GM23338 (cell line): Measurements from ENCODE around the gene ZCCHC4. TPM values are rescaled to one million over a fixed set of nuclear protein-coding genes. Genes with fewer than 3 reads are reported as not detected.

Experiments
- ATAC-seq: fragments of 200-7000 bp; cut with Tn5 transposase; 3 replicates; pipeline ENCODE4 v1.9.1; 2020
- DNase-seq: peaks from one replicate; pipeline ENCODE4 v3.0.0-alpha.2; 2015; ENCODE audit warnings: low spot score
- H2AFZ ChIP-seq: fragments of 200-600 bp; sonication (generic); 2 replicates; pipeline ENCODE4 v1.8.0; 2016; ENCODE audit warnings: antibody characterized with exemption, mild to moderate bottlenecking, moderate library complexity
- H3F3A ChIP-seq: fragments of 200-600 bp; sonication (generic); replicated peaks from 2 replicates; pipeline ENCODE4 v1.8.0; 2017; ENCODE audit warnings: antibody characterized with exemption, mixed run types, low read depth
- H3K27ac ChIP-seq: fragments of 200-600 bp; sonication (generic); 2 replicates; pipeline ENCODE4 v1.6.1; 2016; ENCODE audit warnings: low read depth
- H3K27me3 ChIP-seq: fragments of 200-600 bp; sonication (generic); 2 replicates; pipeline ENCODE4 v1.8.0; 2016; ENCODE audit warnings: mild to moderate bottlenecking, mixed run types, moderate library complexity; ENCODE audit not compliant: insufficient read depth
- H3K36me3 ChIP-seq: fragments of 200-600 bp; sonication (generic); 2 replicates; pipeline ENCODE4 v1.8.0; 2016; ENCODE audit warnings: mild to moderate bottlenecking; ENCODE audit not compliant: insufficient read depth
- H3K4me1 ChIP-seq: fragments of 200-600 bp; sonication (generic); 2 replicates; pipeline ENCODE4 v1.8.0; 2016; ENCODE audit warnings: mild to moderate bottlenecking, moderate library complexity; ENCODE audit not compliant: insufficient read depth
- H3K4me2 ChIP-seq: fragments of 200-600 bp; sonication (generic); 2 replicates; pipeline ENCODE4 v1.7.1; 2017; ENCODE audit warnings: mixed run types
- H3K4me3 ChIP-seq: fragments of 200-600 bp; sonication (generic); 2 replicates; pipeline ENCODE4 v1.6.1; 2016; ENCODE audit warnings: mixed run types
- H3K79me2 ChIP-seq: fragments of 200-600 bp; sonication (generic); replicated peaks from 2 replicates; pipeline ENCODE4 v1.8.0; 2017; ENCODE audit warnings: mild to moderate bottlenecking; ENCODE audit not compliant: insufficient read depth
- H3K9me2 ChIP-seq: fragments of 200-600 bp; sonication (generic); 2 replicates; pipeline ENCODE4 v1.8.0; 2017; ENCODE audit not compliant: insufficient read depth
- H4K20me1 ChIP-seq: fragments of 200-600 bp; sonication (generic); replicated peaks from 2 replicates; pipeline ENCODE4 v1.8.0; 2017; ENCODE audit warnings: mild to moderate bottlenecking; ENCODE audit not compliant: insufficient read depth
- H3K27ac Mint-ChIP-seq: 2 replicates; pipeline ENCODE4 v1.8.0; 2020; ENCODE audit warnings: inconsistent platforms, mild to moderate bottlenecking, moderate library complexity, mixed read lengths
- H3K27me3 Mint-ChIP-seq: 3 replicates; pipeline ENCODE4 v1.8.0; 2022; ENCODE audit warnings: low read depth, mild to moderate bottlenecking, moderate library complexity, mixed read lengths, inconsistent platforms; ENCODE audit not compliant: insufficient read depth, poor library complexity
- H3K36me3 Mint-ChIP-seq: 3 replicates; pipeline ENCODE4 v1.8.0; 2021; ENCODE audit warnings: low read depth, mild to moderate bottlenecking, inconsistent platforms, moderate library complexity, mixed read lengths
- H3K4me1 Mint-ChIP-seq: 3 replicates; pipeline ENCODE4 v1.8.0; 2020; ENCODE audit warnings: mild to moderate bottlenecking, inconsistent platforms, mixed read lengths
- H3K4me3 Mint-ChIP-seq: 3 replicates; pipeline ENCODE4 v1.8.0; 2021; ENCODE audit warnings: moderate library complexity, mild to moderate bottlenecking, inconsistent platforms, mixed read lengths
- H3K9me3 Mint-ChIP-seq: 3 replicates; pipeline ENCODE4 v1.8.0; 2020; ENCODE audit warnings: moderate library complexity, mild to moderate bottlenecking, inconsistent platforms, mixed read lengths
- CREB1 ChIP-seq: fragments of 250-450 bp; sonication (Bioruptor Pico); IDR thresholded peaks from 2 replicates; pipeline ENCODE4 v1.5.0; 2020; ENCODE audit warnings: low read depth, mild to moderate bottlenecking, moderate library complexity
- CTCF ChIP-seq, 2 experiments: fragments of 200-600 bp in 1 of 2; sonication (generic) in 1 of 2; conservative IDR thresholded peaks; 2 replicates each; pipeline versions ENCODE4 v1.5.1 to v1.6.1; 2016 to 2017; ENCODE audit warnings: antibody characterized with exemption in 2 of 2, low read depth in 2 of 2, mild to moderate bottlenecking in 2 of 2, moderate library complexity in 1 of 2
- ETS1 ChIP-seq: IDR thresholded peaks from 2 replicates; pipeline ENCODE4 v1.6.1; 2016; ENCODE audit warnings: antibody characterized with exemption
- EZH2 ChIP-seq: fragments of 200-600 bp; sonication (generic); IDR thresholded peaks from one replicate; pipeline ENCODE4 v1.8.0; 2017; ENCODE audit warnings: antibody characterized with exemption, mild to moderate bottlenecking, low read depth; ENCODE audit not compliant: unreplicated experiment
- EZH2phosphoT487 ChIP-seq: fragments of 200-600 bp; sonication (generic); IDR thresholded peaks from one replicate; pipeline ENCODE4 v1.8.1; 2018; ENCODE audit warnings: antibody characterized with exemption; ENCODE audit not compliant: unreplicated experiment
- JUNB ChIP-seq: IDR thresholded peaks from one replicate; pipeline ENCODE4 v1.6.1; 2016; ENCODE audit warnings: antibody characterized with exemption; ENCODE audit not compliant: unreplicated experiment
- NANOG ChIP-seq: IDR thresholded peaks from 2 replicates; pipeline ENCODE4 v1.6.1; 2016; ENCODE audit warnings: antibody characterized with exemption, borderline replicate concordance
- POLR2AphosphoS5 ChIP-seq: IDR thresholded peaks from 2 replicates; pipeline ENCODE4 v1.6.1; 2016; ENCODE audit warnings: antibody characterized with exemption, low read depth
- REST ChIP-seq: IDR thresholded peaks from one replicate; pipeline ENCODE4 v1.6.1; 2018; ENCODE audit warnings: antibody characterized with exemption; ENCODE audit not compliant: unreplicated experiment
- STAT1 ChIP-seq: IDR thresholded peaks from one replicate; pipeline ENCODE4 v1.6.1; 2016; ENCODE audit warnings: antibody characterized with exemption; ENCODE audit not compliant: unreplicated experiment
- ZNF114 ChIP-seq: fragments of 250-450 bp; sonication (Bioruptor Pico); IDR thresholded peaks from 2 replicates; pipeline ENCODE4 v1.5.0; 2020; ENCODE audit warnings: mild to moderate bottlenecking, moderate library complexity
- ZNF331 ChIP-seq: fragments of 250-450 bp; sonication (Bioruptor Pico); IDR thresholded peaks from 2 replicates; pipeline ENCODE4 v1.5.0; 2020; ENCODE audit warnings: low read depth, mild to moderate bottlenecking, moderate library complexity
- polyA plus RNA-seq: library from polyadenylated mRNA; unstranded; fragments of >200 nt; fragmentation: Nextera tagmentation; extraction: Ambion mirVana; gene quantifications from 2 replicates; pipeline ENCODE4 v1.2.1, GENCODE V29; 2016
- total RNA-seq: library from RNA; depleted of rRNA; stranded (reverse); fragments of >200 nt; shearing (Covaris generic); gene quantifications from 2 replicates; pipeline ENCODE4 v1.2.3, GENCODE V29; 2014

The ZCCHC4 gene
- total and polyA plus RNA-seq, 2 experiments from 2014 or later, result 11.3 to 17.9 TPM

GRCh38 chr4:25402521-25402920 is 89.9 kb downstream of the ZCCHC4 start (continued):
- TF ChIP-seq REST, result no peak
- no peak for TF ChIP-seq ETS1
- TF ChIP-seq EZH2phosphoT487, result no peak
- TF ChIP-seq STAT1, result no peak
- no peak for TF ChIP-seq CREB1 (CRISPR knock-in tag)
- no peak for TF ChIP-seq ZNF331 (CRISPR knock-in tag)
- TF ChIP-seq EZH2, result no peak
- TF ChIP-seq CTCF (conservative IDR thresholded peaks at IDR 0.05; ENCODE audit: low read depth in 2 of 2), result no peak
- TF ChIP-seq NANOG, result no peak
- no peak for TF ChIP-seq ZNF114 (CRISPR knock-in tag)
- no peak for TF ChIP-seq JUNB
- no peak for TF ChIP-seq POLR2AphosphoS5

GRCh38 chr4:25403699-25404098 is 91.1 kb downstream of the ZCCHC4 start:
- Histone ChIP-seq H3K27me3 (no peaks in the 10 kb centered on the region), H4K20me1 (peaks cover 11% of the 10 kb centered on the region; the same call in 1 of the 2 replicates), H3K4me1 (no peaks in the 10 kb centered on the region), H3F3A (no peaks in the 10 kb centered on the region), H3K4me3 (no peak overlapping the region), H3K27ac (no peak overlapping the region), H3K36me3 (peaks cover 23% of the 10 kb centered on the region), H3K4me2 (no peak overlapping the region), H3K79me2 (no peaks in the 10 kb centered on the region), H3K9me2 (no peaks in the 10 kb centered on the region), H2AFZ (no peak overlapping the region)
- no peak for DNase-seq
- ATAC-seq, result no peak
- Mint-ChIP-seq H3K9me3 (no peaks in the 10 kb centered on the region; the same call in 2 of the 3 replicates), H3K4me3 (no peak overlapping the region), H3K4me1 (no peaks in the 10 kb centered on the region), H3K36me3 (peaks cover 50% of the 10 kb centered on the region), H3K27ac (no peak overlapping the region), H3K27me3 (peaks cover 3% of the 10 kb centered on the region)
- TF ChIP-seq POLR2AphosphoS5 (no peak), ETS1 (no peak), CREB1 (CRISPR knock-in tag) (no peak), EZH2phosphoT487 (no peak), ZNF114 (CRISPR knock-in tag) (no peak), REST (no peak)
